HG03135 (cell line): ENCODE measurements around the gene ARID3C.

Source experiments
- ATAC-seq: cut with Tn5 transposase; IDR thresholded peaks from one replicate; pipeline ENCODE4 v1.9.1; 2021; ENCODE audit warnings: mild to moderate bottlenecking, moderate library complexity; ENCODE audit not compliant: unreplicated experiment

Gene ARID3C

DNA sequence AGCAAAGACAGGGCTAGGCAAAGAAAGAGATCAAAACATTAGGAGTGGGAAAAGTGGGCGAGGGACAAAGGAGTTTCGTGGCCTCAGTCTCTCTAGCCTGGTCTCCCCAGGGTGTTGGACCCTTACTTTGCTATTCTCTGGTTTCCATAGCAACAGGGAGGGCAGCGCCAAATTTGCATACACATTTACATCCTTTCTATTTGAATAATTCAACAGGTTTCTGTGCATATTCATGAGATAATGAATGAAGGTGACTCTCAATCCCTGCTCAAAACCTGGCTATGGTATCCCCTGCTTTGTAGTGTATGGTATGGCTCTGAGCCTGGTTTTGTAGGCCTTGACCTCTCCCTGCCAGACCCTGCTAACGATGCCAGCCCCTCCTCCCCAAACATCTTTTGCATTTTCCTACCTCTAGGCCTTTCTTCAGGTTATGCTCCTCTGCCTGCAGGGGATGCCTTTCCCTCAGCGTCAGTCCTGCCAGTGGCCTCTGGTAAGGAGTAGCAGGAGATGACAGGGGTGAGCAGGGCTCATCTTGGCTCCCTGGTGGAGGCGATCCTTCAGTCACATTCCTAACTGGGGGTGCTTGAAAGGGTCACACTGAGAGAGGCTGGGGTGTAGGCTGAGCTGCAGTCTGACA lies 26.8 kb downstream of the ARID3C start:
- no peak for ATAC-seq

DNA sequence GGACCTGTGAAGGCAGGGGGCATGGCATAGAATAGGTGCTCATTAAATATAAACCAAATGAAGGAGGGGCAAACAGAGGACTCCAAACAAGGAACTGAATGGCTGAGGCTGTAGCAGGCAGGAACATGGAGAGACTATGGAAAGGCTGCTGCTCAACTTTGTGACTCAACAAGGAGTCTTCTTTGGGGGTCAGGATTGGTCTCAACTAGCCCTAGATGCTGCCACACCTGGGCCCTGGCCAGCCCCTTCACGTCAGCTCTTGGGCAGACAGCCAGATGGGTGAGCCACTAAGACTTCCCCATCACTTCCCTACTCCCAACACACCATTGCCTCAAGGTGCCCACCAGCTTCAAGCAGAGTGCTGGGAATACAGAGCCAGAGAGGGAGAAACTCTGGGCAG lies 28.0 kb downstream of the ARID3C start:
- ATAC-seq: no peak

DNA sequence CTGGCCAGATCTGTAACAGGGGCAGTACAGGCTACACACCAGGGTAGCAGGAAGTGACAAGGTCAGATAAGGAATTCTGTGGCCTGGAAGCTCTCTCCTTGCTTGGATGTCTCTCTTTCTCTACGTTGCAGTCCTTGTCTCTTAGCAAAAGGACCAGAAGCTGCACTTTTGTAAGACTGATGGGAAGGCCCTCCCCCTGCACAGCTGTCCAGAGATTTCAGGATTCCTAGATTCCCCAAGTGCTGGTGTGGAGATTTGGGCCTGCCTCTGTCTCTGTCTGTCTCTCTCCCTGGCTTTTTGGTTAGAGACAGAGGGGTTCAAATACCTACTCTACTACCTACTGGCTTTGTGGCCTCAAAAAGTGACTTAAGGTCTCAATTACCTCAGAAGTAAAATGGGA lies 29.3 kb downstream of the ARID3C start:
- no peak for ATAC-seq

DNA sequence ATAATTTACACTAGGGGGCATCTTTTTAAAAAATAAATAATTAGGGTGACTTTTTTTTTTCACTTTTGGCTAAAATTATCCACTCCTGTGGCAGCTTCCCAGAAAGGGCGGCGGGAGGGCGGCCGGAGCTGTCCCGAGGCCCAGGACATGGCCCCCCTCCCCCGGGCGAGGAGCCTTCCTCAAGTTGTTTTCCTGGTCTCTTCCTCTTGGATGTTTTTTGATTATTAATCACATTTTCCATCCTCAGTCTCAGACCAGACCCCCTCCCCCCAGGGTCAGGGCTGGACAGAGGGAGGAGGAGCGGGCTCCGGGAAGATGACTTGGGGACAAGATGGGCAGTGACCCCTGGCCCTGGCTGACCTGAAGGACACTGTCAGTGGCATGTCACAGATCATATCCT lies 34.7 kb downstream of the ARID3C start:
- no peak for ATAC-seq

DNA sequence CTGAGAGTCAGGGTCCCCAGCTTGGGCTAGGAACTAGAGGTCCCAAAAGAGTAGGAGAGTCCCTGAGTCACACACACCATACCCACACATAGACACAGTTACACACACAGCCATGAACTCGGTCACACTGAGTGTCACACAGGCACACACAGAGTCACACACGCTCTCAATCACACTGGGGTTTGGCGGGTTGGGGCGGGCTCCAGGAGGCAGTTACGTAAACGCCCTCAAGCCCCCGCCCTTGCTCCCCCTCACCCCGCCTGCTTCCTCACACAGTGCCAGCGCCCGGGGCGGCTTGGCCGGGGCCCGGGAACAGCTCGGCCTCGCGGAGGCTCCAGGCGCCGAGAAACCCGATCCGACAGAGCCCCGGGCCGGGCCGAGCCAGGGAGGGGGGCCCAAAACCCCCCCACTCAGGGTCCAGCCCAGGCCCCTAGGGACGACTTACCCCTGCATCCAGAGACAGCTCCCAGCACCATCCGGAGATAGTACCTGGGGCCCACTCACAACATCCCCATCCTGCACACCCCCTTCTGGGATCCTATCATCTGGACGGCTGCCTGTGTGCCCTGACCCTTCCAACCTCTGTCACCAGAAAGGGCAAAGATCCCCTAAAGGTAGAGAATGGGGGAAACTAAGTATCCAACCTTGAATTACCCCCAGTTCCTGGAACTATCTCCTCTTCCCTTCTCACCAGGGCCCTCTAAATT lies 35.8 kb downstream of the ARID3C start:
- no peak for ATAC-seq

DNA sequence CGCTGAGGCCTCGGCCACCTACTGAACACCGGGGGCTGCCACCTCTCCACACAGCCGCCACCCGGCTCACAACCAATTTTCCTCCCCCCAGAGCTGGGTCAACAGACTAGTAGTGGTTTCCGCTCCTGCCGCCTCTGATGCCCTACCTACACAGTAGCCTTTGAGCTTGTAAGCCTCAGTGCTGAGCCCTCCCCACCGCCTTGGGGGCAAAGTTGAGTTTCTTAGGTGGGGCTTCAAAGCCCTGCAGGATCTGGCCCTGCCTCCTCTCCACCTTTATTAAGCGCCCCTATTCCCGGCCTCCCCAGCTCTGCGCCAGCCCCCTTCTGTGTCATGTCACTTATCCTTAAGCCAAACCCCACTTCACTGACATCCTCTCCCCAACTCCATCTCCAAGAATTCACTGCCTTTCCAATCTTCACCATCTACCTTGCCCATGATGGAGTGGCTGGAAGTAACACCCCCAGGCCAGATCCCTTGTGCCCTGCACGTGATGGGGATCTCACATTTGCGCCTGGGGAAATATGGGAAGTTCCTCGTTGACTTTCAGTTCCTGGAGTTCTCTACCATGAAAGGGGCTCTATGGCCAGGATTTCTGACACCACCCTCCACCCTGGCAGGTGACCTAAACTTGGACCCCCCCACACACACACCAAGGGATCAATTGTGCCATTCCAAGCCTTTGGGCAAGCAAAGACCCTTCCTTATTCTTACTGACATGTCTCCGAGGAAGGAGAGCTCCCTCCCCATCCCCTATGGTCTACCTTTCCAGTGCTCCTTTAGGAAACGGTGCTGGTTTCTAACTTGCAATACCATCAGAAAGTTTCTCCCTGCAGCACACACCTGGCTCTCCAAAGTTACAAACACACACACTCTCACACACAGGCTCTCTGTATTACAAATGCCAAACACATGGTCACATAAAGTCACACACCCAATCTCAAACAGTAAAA lies 36.7 kb downstream of the ARID3C start:
- ATAC-seq: no peak

DNA sequence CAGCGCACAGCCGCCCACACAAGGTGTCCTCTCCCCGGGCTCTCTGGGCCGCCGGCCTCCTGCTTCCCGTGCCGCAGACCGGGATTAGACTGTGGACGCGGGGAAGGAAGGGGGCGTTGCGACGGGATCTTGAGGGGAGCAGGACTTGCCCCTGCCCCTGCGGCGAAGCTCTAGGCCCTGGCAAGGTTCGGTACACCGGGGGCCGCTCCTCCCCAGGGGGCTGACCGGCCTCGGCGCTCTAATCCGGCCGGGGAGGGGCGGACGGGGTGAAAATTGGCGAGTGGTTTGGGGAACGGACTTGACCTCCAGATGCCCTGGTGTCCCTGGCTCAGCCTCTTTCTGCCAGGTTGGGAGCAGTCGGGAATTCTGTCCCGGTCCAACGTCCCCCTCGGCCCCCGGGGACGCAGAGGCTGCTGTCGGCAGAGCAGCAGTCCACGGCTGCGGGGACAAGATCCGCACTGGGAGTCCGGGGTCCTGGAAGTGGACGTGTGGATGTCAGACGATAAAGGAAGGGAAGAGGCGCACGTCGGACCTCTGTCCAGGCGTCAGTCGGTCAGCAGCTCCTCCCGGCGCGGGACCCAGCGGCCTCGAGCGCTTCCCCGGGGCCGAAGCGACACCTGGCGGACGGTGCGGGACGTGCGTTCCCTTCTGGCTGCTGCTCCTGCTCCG lies 37.5 kb downstream of the ARID3C start:
- ATAC-seq: no peak

DNA sequence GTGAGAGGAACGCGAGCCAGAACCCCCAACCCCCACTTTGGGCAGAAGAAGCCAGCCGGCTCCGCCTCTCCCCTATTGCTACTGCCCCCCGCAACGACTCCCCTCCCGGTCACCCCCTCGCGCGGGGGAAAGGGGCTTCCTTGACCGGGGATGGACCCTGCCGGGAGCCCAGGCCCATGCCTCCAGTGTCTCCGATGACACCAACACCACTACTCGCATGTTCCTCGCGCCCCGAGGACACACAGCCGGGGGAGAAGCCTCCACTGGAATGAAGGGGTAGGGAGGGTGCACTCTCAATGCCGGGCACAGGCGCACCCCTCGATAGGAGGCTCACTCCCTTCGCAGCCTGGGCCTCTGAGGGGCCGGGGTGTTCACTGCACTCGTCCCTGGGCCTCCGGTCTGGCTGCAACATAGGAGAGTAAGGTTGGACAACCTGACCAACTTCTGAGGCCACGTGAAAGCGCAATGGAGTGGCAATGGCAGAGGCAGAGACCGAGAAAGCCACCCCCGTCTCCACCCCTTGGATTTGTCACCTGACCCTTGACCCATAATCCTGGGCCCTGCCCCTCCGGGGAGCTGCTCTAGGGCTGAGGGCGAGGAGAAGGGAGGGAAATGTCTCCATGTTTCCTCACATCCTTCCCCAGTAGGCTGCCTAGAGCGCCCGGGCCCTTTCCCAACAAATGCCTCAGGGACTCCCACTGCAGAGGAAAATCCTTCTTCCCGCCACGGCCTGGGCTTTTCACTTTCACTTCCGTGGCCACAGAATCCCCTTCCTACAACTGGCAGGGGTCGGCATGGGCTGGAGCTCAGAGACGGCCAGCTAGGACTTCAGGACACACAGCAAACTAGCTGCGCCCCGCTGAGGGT lies 38.3 kb downstream of the ARID3C start:
- ATAC-seq: no peak

DNA sequence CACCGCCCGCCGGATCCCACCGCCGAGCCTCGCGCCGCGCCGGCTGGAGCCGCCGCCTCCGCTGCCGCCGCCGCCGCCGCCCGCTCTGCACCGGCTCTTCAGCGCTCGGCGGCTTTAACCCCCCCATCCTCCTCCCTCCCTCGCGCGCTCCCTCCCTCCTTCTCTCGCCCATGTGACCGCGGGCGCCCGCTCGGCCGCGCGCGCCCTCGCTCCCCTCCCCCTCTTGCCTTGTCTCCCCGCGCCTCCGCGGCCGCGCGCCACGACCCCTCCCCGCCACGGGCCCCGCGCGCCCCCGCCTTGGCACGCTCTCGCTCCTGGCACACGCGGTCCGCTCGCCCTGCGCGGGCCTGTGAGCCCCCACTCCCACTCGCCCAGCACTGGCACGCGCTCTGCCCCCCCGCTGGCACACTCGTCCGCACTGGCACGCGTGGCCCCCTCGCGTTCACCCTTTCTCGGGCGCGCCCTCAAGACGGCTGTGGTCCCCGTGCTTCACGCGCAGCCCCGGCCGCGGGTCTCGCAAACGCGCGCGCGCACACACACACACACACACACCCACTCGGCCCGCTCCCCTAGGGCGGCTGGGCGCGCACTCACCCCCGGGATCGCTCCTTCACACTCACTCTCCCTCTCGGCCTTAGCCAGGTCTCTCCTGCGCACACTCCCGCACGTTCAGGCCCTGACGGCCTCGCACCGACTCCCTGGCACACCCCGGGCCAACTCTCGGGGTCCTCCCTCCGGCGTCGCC lies 39.1 kb downstream of the ARID3C start, which contains the start of gene CNTFR:
TSS of gene CNTFR (minus strand) at position 89 of the 745 bp plus-strand sequence. CDS start 20,743 bp downstream, outside the sequence.
- no peak for ATAC-seq

DNA sequence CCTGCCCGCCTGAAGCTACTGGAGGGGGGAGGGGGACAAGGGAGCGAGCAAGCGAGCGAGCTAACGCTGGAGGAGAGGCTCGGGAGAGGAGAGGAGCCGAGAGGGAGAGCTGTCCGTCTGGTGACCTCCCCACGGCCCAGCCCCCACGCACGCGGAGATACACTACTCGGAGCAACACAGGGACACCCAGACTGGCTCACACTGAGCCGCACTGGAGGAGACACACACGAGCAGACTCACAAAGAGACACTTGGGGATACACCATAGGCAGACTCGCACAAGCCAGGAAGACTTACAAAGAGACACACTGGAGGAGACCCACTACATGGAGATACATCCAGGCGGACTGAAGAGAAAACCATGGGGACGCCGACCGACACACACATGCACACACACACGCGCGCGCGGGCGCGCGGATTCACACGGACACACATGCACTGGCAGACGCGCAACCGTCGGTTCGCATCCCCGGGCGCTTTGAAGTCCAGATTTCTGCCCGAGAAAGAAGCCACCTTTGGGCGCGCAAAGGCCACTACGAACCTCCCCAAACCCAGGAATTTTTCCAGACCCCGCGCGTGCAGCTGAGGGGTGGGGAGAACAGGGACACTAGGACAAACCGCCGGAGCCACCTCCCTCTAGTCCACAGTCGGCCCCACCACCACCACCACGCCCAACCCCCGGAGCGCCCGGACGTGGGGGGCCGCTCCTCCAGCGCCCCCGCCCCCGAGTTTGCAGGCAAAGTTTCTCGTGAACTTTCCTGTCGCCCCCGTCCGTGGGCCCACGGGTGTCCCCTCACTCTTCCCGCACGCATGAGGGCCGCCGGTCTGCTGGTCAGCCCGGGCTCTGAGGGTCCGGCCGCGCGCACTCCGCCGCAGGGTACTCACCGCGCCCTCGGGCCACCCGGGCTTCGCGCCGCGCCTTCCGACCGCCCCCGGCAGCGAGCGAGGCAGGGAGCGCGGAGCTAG lies 39.9 kb downstream of the ARID3C start:
- no peak for ATAC-seq

DNA sequence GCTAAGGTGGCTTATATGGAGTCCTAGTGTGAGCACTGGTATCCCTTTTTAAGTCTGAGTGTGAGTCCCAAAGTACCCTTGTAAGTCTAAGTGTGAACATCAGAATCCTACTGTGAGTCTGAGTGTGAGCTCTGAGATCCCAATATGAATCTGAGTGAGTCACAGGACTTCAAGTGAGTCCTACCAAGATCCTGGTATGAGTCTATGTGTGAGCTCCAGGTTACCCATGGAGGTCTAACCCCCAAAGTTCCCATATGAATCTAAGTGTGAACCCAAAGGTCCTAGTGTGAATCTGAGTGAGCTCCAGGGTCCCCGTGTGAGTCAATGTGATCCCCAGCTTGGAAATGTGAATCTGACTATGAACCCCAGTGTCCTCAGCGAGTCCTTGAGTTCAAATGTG lies 41.6 kb downstream of the ARID3C start:
- ATAC-seq: no peak

DNA sequence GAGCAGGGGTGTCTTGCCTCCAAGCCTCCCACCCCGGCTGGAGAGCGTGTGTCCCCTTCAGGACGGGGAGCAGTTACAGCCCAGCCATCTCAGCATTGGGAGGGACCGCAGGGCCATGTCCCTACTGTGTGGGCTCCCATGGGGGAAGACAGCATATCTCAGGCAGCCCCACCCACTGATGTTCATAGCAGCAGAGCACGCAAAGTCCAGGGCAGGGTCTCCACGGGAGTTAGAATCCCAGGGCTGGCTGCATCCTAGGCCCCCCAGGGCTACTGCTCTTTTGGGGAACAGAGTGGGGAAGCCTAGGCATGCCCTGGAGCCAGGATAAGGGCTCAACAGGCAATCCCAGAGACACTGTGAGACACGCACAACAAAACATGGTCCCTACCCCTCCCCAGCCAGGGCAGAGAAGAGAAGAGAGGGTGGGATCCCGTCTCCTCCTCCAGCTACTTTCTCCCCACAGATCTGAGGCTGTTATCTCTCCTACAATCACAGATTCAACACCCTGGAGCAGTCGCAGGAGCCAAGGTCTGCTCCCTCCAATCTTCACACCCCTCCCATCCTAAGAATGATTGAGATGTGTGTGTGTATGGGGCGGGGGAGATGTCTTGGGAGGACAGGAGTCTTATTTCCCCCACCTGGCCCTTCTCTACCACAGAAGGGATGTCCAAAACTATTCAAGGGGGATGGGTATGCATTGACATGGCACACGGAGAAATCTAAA lies 42.8 kb downstream of the ARID3C start:
- ATAC-seq: no peak

DNA sequence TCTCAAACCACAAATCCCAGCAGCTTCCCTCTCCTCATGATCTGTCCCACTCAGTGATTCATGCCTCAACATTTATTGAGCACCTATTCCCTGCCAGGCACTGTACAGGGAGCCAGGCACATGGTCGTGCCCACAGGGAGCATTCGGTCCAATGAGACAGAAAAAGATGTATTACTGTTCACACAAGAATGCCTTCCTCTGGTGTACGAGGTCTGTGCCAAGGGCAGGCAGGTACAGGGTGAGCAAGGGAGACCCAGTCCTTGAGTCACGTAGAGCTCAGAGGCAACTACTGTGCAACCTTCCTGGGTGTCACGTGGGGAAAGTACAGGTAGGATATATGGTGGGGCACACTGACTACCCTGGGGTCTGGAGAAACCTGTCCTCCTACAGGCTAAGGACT lies 43.9 kb downstream of the ARID3C start:
- ATAC-seq: no peak

DNA sequence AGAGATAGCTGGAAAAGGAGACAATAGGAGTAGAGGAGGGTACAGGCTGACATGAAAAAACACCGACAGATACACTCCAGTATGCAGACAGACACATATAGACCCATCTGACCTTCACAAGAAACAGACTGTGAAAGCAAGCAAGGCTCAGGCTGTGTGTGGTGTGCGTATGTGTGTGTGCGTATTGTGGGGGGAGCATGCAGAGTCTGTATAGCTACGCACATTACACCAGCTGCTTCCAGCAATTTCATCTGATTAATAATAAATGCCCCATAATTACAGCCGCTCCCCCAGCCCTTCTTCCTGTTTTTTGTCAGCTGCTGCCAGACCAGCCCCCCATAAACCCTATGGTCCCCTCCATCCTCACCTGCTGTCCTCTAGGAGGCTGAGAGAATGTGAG lies 46.1 kb downstream of the ARID3C start:
- ATAC-seq: no peak

DNA sequence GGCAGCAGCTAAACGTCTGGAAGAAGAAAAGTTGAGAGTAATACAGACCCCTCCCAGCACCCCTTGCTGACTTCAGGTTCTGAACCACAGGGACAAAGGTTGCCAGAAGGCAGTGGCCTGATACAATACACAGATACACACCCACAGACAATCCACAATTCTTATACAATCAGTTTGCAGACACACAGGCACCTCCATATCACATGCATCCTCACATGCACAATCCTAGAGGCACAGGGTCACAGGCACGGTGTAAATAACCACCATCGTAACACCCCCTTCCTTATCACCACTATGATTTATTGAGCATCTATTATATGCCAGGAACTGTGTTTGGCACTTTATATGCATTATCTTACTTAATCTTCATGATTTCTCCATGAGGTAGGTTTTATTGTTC lies 47.5 kb downstream of the ARID3C start:
- ATAC-seq: no peak

DNA sequence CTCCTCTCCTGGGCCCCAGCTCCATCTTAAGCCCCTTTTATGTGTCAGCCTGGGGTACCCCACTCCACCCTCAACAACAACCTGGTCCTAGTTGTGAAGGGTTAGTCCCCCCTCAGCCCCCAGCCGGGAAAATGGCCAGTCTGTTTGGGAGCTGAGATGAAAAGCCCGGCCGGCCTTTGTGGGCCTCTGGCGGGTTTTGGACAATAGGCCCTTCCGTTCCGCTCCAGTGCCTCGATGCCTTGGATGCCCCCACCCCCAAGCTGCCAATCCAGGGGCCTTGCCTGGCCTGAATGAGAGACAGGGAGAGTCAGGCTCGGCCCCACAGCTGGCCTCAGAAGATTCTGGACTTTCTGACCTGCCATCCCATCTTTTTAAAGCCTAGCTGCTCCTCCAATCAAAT lies 48.5 kb downstream of the ARID3C start:
- no peak for ATAC-seq

DNA sequence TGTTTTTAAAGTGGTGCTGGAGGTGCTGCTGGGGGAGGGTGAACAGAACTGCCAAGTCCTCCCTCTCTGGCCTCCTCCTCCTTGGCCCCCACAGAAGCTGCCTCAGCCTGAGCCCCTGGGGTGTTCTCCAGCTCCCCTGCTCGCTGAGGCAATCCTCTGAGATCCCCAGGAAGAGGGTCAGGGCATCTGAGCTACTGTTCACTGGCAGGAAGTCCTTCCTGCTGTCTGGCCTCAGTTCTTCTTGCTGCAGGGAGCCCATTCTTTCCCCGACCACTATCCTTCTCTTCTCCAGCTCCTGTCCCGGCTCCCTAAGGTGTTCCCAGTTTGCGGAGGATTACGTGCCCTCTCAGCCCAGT lies 49.1 kb downstream of the ARID3C start:
- ATAC-seq: no peak
